GM18519 (cell line): ENCODE measurements around the gene UMODL1.

Source experiments
- ATAC-seq: cut with Tn5 transposase; IDR thresholded peaks from one replicate; pipeline ENCODE4 v1.9.1; 2021; ENCODE audit warnings: mild to moderate bottlenecking, moderate library complexity; ENCODE audit not compliant: unreplicated experiment, low FRiP score

The UMODL1 gene

GRCh38 chr21:42039470-42039901, 31.6 kb upstream of the UMODL1 start:
- ATAC-seq: no peak

- no peak for ATAC-seq
Measured at GRCh38 chr21:42039911-42040351, 31.2 kb upstream of the UMODL1 start.

DNA sequence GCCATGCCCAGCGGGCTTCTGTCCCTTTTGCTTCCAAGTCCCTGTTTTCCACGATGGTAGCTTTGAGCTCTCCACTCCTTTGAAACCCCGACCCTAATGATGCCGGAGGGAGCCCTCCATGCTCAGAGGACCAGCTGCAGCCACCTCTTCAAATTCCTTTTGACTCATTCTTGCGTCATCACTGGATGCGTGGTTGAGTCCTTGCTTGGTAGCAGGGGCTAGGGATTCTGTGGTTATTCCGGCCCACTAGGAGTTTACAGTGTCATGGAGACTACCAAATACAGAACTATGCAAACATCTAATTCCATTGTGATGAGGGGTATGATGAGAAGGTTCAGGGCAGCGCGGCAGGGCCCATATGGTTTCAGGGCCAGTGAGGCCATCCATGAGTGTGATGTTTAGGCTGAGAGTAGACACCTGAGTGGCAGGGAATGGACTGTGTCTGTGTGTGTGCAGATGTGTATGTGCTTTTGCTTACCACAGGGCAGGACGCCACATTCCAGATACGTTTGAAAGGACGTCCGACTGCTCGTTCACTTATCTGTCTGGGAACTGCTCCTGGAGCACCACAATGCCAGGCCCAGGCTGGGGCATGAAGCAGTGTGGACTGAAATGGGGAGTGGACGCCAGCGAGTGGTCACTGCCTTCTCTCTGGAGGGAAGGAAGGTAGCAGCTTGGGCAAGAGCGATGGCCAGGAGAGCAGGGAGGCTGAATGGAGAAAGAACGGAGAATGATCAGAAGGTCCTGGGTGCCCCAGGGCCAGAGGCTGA, 30.5 kb upstream of the UMODL1 start:
- ATAC-seq: no peak

DNA sequence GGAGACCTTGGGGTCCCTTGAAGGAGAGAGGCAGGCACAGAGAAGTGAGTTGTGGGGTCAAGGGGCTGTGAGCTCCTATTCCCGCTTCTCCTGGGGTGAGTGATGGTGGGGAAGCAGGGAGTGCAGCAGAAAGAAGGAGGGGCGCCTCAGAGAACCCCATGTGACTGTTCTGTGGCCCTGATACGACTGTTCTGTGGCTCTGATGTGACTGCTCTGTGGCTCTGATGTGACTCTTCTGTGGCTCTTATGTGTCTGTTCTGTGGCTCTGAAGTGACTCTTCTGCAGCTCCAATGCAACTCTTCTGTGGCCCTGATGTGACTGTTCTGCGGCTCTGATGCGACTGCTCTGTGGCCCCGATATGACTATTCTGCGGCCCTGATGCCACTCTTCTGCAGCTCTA, 29.9 kb upstream of the UMODL1 start:
- ATAC-seq: no peak

GRCh38 chr21:42041711-42042110, 29.4 kb upstream of the UMODL1 start:
- no peak for ATAC-seq

DNA sequence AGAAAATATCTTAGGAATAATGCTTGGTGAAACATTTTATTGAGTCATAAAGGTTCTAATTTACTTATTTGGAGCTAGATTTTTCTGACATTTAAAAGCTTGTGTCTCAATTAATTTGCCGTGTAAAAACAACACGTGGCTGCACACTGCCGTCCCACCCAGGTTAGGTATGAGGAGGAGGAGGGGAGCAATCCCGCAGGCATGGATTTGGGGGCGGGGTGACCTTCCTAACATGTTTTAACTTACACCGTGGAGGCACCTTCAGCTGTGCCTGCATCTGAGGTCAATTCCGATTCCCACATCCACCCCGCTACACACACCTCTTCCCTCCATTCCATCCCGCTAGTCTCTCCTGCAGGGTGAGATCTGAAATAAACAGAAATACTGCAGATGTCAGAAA, 28.5 kb upstream of the UMODL1 start:
- ATAC-seq: no peak

DNA sequence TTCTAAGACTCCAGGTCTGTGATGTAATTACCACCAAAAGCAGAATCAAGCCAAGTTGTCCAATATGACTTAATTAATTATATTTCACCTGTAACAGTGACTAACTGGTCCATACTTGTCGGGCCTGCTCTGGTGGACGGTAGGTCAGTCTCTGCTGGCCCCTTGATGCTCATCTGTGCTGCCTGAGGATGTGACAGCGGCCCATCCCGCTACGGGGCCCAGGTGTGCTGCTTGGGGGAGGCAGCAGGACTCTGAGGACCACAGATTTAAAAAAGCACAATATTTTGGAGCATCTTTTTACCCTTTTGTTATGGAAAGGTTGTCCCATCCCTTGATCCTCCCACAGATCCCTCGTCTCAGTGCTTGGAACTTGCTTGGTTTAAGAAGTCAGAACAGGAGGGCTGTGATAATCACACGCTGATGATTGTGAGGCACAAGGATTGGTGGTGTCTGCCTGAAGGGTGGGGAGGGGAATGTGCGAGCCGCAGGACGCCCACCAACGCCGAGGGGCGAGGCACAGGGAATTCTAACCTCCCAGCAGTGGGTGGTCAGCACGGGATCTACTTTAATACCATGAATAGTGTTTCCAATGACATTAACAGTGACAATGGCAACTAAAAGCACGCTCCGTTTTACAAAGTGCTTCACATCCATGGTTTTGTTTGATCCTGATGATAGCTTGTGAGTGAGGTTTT, 27.8 kb upstream of the UMODL1 start:
- no peak for ATAC-seq

DNA sequence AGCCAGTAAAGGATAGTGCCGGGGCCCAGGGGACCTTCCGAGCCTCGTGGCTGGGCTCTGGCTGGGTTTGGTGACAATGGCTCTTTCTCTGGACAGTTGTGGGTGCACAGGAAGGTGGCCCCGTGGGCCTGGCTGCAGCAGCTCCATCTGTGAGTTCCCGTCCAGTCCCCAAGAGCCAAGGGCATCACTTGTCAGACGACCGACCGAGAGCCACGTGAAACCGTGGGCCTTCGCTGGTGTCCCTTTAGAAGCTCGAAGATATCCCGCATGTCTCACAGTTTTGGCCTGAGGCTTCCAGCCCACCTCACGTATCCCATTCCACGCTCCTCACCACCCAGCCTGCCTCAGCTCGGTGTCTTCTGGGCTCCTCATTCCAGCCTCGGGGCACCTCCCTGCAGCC, 27.2 kb upstream of the UMODL1 start:
- no peak for ATAC-seq

DNA sequence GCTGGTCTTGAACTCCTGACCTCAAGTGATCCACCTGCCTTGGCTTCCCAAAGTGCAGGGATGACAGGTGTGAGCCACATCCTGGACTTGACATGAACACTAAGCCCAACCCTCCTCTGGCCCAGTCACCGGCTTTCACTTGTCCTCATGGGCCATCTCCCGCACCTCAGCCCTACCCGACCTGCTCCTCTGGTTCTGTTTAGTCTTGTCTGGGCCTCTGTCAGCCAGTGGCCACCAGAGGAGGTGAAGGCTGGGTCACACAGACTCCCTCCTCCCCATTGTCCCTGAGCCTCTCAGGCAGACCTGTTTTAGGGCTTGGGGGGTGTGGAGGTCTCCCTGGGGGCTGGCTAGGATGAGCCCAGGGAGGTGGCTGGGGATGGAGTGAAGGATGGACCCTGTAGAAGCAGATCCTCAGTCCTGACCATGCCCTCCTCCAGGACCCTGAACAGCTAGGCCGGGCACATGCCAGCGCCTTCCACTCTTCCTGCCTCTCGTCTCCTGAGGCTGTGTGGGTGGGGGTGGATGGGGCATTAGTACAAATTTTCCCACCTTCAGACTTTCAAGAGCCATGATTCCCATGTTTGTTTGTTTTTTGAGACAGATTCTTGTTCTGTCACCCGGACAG, 26.1 kb upstream of the UMODL1 start:
- ATAC-seq: no peak

GRCh38 chr21:42047821-42048613, 23.1 kb upstream of the UMODL1 start:
- no peak for ATAC-seq

DNA sequence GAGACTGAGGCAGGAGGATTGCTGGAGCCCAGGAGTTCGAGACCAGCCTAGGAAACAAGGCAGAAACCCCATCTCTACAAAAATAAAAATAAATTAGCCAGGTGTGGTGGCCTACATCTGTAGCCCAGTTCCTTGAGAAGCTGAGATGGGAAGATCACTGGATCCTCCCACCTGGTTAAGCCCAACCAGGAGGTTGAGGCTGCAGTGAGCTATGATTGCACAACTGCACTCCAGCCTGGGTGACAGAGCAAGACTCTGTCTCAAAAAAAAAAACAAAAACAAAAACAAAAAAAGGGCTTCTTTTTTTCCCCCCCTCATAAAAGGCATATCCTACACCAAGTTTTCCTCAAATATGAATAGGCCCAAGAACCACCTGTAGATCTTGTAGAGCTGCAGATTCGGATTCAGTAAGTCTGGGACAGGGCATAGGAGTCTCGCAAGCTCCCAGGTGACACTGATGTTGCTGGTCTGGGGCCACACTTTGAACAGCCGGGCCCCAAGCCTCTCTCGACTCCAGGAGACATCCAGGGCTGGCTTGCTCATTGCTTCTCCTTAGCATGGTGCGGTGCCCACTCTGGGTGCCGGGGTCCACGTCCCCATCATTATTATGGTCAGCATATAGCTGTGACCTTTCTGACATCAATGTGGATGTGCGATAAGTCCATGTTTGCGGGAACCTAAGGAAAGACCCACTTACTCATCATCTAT, 22.1 kb upstream of the UMODL1 start:
- no peak for ATAC-seq

DNA sequence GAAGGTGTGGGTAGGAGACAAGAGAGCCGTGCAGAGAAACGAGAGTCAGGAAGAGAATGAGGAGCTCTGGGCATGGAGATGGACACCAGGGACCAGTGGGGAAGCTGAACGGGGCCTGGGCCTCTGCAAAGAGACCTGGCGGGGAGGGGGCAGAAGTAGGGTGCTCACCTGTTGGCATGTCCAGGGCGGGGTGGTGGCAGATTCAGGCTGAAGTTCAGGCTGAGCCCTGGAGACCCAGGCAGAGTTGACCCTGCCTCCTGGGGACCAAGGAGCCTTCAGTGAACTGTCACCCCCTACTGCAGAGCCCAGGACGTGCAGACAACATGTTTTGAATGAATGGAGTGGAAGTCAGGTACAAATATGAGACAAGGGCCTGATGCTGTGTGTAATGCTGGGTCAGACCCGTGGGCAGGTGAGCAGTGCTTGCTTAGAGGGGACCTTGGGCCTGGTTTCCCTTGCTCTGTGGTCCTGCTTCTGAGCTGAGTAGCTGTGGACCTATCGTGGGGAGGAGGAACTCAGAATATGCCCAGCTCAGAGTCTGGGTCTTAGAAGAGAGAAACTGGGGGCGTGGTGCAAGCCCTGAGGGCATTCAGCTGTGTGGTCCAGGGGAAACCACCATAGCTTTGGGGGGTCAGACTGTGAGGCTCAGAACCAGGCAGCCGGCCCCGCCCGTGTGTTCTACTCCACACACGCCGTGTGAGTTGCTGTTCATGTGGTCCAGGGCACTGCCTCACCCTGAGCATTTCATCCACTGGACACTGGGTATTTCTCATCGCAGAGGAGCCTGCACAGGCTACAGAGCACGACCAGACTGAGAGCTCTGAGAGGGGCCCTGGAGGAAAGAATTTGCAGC, 21.3 kb upstream of the UMODL1 start:
- no peak for ATAC-seq

GRCh38 chr21:42051788-42052187, 19.3 kb upstream of the UMODL1 start:
- no peak for ATAC-seq

DNA sequence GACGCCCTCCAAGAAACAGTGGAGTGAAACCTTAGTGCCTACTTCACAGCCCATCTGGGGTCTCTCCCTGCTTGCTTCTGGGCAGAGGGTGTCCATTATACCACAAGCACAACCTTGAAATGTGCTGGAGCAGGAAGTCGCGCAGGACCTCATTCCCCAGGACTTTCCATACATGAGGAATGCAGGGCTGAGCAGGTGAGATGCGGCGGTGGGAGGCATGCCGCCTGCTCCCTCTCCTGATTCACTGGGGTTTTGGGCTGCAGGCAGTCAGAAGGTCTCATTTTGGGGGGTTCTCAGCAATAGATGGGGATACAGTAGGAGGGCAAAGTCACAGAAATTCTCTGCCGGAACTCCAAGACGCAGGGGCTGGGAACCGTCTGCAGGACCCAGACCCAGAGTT, 15.7 kb upstream of the UMODL1 start:
- no peak for ATAC-seq

DNA sequence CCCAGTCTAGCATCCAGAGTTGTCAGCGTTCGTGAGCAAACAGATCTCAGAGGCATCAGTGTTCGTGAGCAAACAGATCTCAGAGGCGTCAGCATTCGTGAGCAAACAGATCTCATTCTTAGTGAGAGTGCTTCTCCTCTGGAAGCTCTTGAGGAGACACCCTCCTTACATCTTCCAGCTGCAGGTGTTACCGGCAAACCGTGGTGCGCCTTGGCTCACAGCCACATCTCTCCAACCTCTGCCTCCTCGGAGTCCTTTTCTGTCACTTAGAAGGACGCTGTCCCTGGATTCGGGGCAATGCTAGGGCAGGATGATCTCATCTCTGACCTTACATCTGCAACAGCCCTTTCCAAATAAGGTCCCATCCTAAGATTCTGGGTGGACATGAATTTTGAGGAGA, 14.6 kb upstream of the UMODL1 start:
- ATAC-seq: no peak

DNA sequence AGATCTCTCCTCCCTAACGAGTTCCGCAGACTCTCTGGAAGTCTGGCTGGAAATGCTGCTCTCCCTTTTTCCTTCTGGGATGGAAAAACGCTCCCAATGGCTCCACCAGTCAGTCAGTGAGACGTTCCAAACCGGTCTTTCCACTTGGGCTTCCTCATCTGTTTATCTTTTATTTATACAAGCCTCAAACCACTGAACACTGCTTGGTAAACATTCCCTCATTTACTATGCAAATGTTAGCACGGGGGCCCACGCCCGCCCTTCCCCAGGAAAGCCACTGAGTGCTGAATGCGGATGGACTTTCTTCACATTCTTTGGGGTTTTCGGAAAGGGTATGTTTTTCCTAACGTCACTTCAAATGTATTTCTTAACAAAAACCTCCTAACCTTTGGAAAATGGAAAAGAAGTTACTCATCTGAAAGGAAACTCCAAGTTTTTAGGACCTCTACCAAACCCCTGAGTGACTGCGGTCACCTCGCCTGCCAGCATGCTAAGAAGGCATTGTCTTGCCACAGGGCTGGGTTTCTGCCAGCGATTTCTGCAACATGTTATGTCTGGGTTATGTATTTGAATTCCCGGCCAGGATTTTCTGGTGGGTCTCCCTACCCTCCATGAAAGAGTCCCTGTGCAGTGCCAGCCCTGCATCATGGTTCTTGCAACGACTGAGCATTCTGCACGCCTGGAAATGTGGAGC, 14.0 kb upstream of the UMODL1 start:
- ATAC-seq: no peak

DNA sequence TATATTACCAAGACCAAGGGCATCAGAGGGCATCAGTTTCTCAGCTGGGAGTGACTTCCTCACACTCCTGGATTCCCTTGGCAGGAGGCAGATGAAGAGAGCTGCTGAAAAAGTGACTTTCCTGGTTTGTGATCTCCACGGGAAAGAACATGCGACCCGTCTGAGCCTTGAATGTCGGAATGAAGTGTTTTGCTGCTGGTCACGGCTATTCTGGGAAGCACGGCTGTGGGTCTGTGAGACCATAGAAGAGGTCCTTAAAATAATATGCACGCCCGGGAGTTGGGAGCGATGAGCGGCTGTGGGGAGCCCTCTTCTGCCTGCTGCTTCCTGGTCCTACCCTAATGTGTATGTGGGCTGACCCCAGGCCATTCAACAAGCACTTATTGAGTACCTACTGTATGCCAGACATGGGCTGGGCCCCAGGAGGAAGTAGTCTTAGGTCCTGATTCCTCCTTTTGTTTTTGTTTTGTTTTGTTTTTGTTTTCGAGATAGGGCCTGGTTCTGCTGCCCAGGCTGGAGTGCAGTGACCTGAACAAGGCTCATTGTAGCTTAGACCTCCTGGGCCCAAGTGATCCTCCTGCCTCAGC, 13.2 kb upstream of the UMODL1 start:
- ATAC-seq: no peak

- ATAC-seq: no peak
Measured at GRCh38 chr21:42058631-42059111, 12.4 kb upstream of the UMODL1 start.
